Panc1 (cell line): ENCODE measurements around the gene SMPD1. TPM values are rescaled to one million over a fixed set of nuclear protein-coding genes. Genes with fewer than 3 reads are reported as not detected.

ENCODE experiments used
- ATAC-seq: fragments of 200-7000 bp; cut with Tn5 transposase; 2 replicates; pipeline ENCODE4 v1.9.1; 2020; ENCODE audit warnings: mild to moderate bottlenecking, moderate library complexity
- BruUV-seq: library from RNA; stranded (reverse); fragments of 400-500 nt; replicated peaks from 2 replicates; lab custom pipeline; 2021; lab: Mats Ljungman, UMichigan
- CTCF ChIA-PET: fragments of 300-600 bp; sonication (Branson Sonifier 250); formaldehyde crosslinking; loops from one replicate; lab custom pipeline; 2022; ENCODE audit warnings: antibody characterized with exemption; lab: Charles Lee
- POLR2A ChIA-PET: fragments of 300-600 bp; sonication (Branson Sonifier 250); formaldehyde crosslinking; loops from one replicate; lab custom pipeline; 2022; ENCODE audit warnings: antibody characterized with exemption; lab: Charles Lee
- DNase-seq: peaks from one replicate; pipeline ENCODE4 v3.0.0-alpha.2; 2010; ENCODE audit warnings: low read depth, low spot score
- H3K27ac ChIP-seq: 2 replicates; pipeline ENCODE4 v1.5.1; 2011; ENCODE audit warnings: mild to moderate bottlenecking, low read length, inconsistent platforms
- H3K27me3 ChIP-seq: fragments of 200-500 bp; sonication (Bioruptor generic); 2 replicates; pipeline ENCODE4 v1.6.0; 2014; ENCODE audit warnings: low read length, inconsistent platforms; ENCODE audit not compliant: control insufficient read depth, insufficient read depth
- H3K36me3 ChIP-seq: fragments of 200-500 bp; sonication (Bioruptor generic); 2 replicates; pipeline ENCODE4 v1.5.1; 2014; ENCODE audit warnings: inconsistent platforms, mild to moderate bottlenecking, low read length, moderate library complexity; ENCODE audit not compliant: control insufficient read depth, insufficient read depth
- H3K4me1 ChIP-seq: 2 replicates; pipeline ENCODE4 v1.5.1; 2011; ENCODE audit warnings: inconsistent platforms, mild to moderate bottlenecking, low read length, moderate library complexity; ENCODE audit not compliant: control insufficient read depth, insufficient read depth
- H3K4me3 ChIP-seq, 2 experiments: 2 replicates each; pipeline ENCODE4 v1.5.1; 2011 to 2012; ENCODE audit warnings: low read depth in 2 of 2, low read length in 2 of 2, mild to moderate bottlenecking in 2 of 2, inconsistent platforms in 1 of 2, moderate library complexity in 1 of 2
- H3K9me3 ChIP-seq: fragments of 200-500 bp; sonication (Bioruptor generic); 2 replicates; pipeline ENCODE4 v1.5.1; 2014; ENCODE audit warnings: low read depth, mild to moderate bottlenecking, inconsistent platforms, low read length, moderate library complexity; ENCODE audit not compliant: control insufficient read depth, insufficient read depth
- CTCF ChIP-seq: fragments of 450-650 bp; IDR thresholded peaks from 2 replicates; pipeline ENCODE4 v1.5.1; 2017; ENCODE audit warnings: mild to moderate bottlenecking
- POLR2AphosphoS5 ChIP-seq: IDR thresholded peaks from 2 replicates; pipeline ENCODE4 v1.6.1; 2012; ENCODE audit warnings: mild to moderate bottlenecking, low read depth, low read length, moderate library complexity
- REST ChIP-seq, 2 experiments: IDR thresholded peaks; 2 replicates each; pipeline ENCODE4 v1.6.1; 2011 to 2012; ENCODE audit warnings: low read depth in 2 of 2, control low read depth in 1 of 2, low read length in 1 of 2, mild to moderate bottlenecking in 1 of 2, moderate library complexity in 1 of 2; ENCODE audit not compliant: insufficient read depth in 1 of 2
- SIN3A ChIP-seq: IDR thresholded peaks from 2 replicates; pipeline ENCODE4 v1.6.1; 2012; ENCODE audit warnings: low read depth, mild to moderate bottlenecking, low read length, moderate library complexity, borderline replicate concordance; ENCODE audit not compliant: insufficient read depth
- TCF7L2 ChIP-seq: IDR thresholded peaks from 2 replicates; pipeline ENCODE4 v1.6.1; 2011; ENCODE audit warnings: mild to moderate bottlenecking, low read depth, low read length, inconsistent platforms
- in situ Hi-C: cut with HindIII; loops from 2 replicates; pipeline ENCODE4 v1.10.0; 2016; ENCODE audit warnings: low sequenced_read_pairs, low pct_unique_long_range_greater_than_20kb
- intact Hi-C: fragments of 100-400 bp; cut with micrococcal nuclease; formaldehyde crosslinking; loops from one replicate; pipeline ENCODE4 v1.10.0; 2022; ENCODE audit not compliant: unreplicated experiment
- total RNA-seq: library from RNA; stranded (reverse); gene quantifications from one replicate; pipeline ENCODE4 v1.2.1, GENCODE V29; 2021; ENCODE audit not compliant: unreplicated experiment

The SMPD1 gene
- total RNA-seq, 1 experiment from 2014 or later = 20.0 TPM

- no peaks in the 10 kb centered on the region for H3K4me1 ChIP-seq
- H3K27me3 ChIP-seq = no peaks in the 10 kb centered on the region
- H3K27ac ChIP-seq = no peak overlapping the region
- intact Hi-C loops (no loop called here), in situ Hi-C loops (no loop called here)
- ATAC-seq (no peak; the same call in 1 of the 2 replicates), DNase-seq (no peak)
- CTCF ChIA-PET = interaction anchor here (0.6 kb wide), 1 partner anchor 34 kb away, joined by 13 read pairs; no protein-coding TSS in a partner anchor
- POLR2A ChIA-PET = no interaction called here
- BruUV-seq = no TSS peak
- no peaks in the 10 kb centered on the region for H3K9me3 ChIP-seq
- no peak for TF ChIP-seq SIN3A
- no peak for TF ChIP-seq TCF7L2
- no peak for TF ChIP-seq POLR2AphosphoS5
- H3K36me3 ChIP-seq = no peaks in the 10 kb centered on the region
- no peak overlapping the region for H3K4me3 ChIP-seq
Measured at GRCh38 chr11:6405846-6406245, 15.6 kb downstream of the SMPD1 start.

GRCh38 chr11:6406370-6406769 lies 16.1 kb downstream of the SMPD1 start:
- intact Hi-C loops = no loop called here
- CTCF ChIA-PET = interaction anchor here (0.6 kb wide), 1 partner anchor 34 kb away, joined by 13 read pairs; no protein-coding TSS in a partner anchor

More at GRCh38 chr11:6406370-6406769, 16.1 kb downstream of the SMPD1 start:
- in situ Hi-C loops = no loop called here
- POLR2A ChIA-PET = no interaction called here
- TF ChIP-seq TCF7L2 = no peak
- TF ChIP-seq CTCF = no peak
- TF ChIP-seq SIN3A = no peak
- TF ChIP-seq POLR2AphosphoS5 = no peak
- no peak for TF ChIP-seq REST (IDR thresholded peaks at IDR 0.05; ENCODE audit: insufficient read depth in 1 of 2, low read depth in 2 of 2, low read length in 1 of 2)
- DNase-seq (no peak), ATAC-seq (no peak)
- no peaks in the 10 kb centered on the region for H3K27me3 ChIP-seq
- H3K4me1 ChIP-seq = no peaks in the 10 kb centered on the region
- no peaks in the 10 kb centered on the region for H3K9me3 ChIP-seq
- no peak overlapping the region for H3K27ac ChIP-seq
- H3K36me3 ChIP-seq = no peaks in the 10 kb centered on the region
- H3K4me3 ChIP-seq = no peak overlapping the region
- BruUV-seq = no TSS peak
